Left renal cortex interstitium (tissue), 4 donors: ENCODE results near the gene MEDAG. TPM values are rescaled to one million over a fixed set of nuclear protein-coding genes. Genes with fewer than 3 reads are reported as not detected.
A peak's percentile ranks its signal among the peaks of the same experiment; 100 is the strongest.

Experiments used
- DNase-seq, 4 donors: peaks; one replicate each; pipeline ENCODE4 v3.0.0-alpha.2; 2013; ENCODE audit warnings: low read depth in 4 of 4, low spot score in 2 of 4, missing footprints in 1 of 4
- polyA plus RNA-seq, 4 donors: library from polyadenylated mRNA; unstranded; fragments of 120-200 nt; gene quantifications; one replicate each; pipeline ENCODE4 v1.2.1, GENCODE V29; 2013; ENCODE audit not compliant: insufficient read length in 4 of 4

Gene MEDAG
- polyA plus RNA-seq, result 1 to 10 TPM in 2 of 4 donors, under 1 TPM in 2; 0.79 to 1.4 (median 1.0) TPM

DNA sequence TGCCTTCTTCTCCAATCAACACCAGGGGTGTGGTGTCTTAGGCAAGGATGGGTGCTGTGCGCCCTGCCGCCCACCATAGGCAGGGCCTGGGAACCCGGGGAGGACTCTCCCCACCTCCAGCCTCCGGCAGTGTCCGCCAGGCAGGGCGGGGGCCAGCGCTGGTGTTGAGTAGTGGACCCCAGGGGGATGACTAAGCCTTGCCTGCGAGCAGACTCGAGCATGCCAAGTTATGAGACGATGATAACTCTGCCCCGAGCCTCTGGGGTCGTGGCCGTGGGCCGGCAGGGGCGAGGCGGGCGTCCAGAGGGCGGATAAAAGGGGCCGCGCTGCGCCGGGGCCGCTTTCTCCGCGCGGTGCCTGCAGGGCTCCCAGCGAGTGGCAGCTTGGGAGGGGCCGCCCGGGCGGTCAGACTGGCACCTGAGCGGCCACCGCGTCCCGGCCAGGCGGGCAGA is at the start of gene MEDAG:
MEDAG (plus strand) TSS at position 340 of the 452 bp plus-strand sequence. CDS start 245 bp downstream, outside the sequence.
- DNase-seq, result no peak

DNA sequence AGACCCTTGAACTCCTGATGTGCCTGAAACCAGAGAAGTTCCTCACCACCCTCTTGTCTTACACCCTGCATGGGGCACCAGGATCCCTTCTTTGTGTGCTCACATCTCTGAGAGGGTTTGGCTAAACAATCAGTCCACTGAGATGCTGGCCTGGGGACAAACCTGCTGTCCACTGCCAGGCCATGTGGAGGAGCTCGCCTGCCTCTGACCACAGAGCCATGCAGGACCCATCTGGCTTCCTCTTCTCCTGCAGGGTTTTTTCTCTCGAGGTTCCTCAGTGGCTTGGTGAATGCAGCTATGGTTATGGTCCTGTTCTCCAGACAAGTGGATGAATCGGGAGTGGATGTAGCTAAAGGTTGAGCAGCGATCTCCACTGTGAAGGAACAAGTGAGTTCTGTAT is 49.1 kb upstream of the MEDAG start:
- DNase-seq, result no peak

DNA sequence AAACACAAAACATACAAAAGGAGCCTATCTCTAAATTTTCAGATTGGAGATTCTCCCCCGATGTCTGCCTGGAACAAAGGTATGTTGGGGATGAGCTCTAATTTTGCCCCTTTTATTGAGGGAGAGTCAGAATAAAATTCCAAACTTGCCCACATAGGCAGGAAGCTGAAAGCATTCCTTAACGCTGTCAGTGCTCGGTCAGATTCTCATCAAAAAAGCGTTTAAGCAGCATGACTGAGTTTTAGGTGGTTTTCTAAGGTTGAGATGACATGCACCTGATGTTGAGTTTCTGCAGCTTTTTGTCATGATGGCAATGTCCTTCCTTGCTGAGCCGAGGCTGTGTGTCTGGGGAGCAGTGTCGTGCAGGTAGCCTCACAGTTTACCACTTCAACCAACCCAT is 48.4 kb upstream of the MEDAG start:
- DNase-seq, result no peak

DNA sequence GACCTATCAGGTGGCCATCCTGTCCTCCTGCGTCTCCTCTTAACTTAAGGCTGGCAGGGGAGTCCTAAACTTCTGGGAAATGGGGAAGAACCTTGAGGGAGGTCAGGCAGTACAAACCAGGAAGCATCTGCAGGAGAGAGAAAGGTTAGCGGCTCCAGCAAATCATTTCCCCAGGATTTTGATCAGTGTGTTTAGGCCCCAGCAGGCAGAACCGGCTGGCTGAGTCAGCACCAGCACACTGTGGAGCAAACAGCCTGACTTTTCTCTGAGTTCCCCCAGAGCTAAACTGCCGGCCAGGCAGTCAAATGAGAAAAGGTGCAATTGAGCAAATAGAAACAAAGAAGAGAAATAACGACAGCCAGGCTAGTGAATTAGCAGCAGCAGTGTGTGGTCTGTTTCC is 46.7 kb upstream of the MEDAG start:
- no peak for DNase-seq

DNA sequence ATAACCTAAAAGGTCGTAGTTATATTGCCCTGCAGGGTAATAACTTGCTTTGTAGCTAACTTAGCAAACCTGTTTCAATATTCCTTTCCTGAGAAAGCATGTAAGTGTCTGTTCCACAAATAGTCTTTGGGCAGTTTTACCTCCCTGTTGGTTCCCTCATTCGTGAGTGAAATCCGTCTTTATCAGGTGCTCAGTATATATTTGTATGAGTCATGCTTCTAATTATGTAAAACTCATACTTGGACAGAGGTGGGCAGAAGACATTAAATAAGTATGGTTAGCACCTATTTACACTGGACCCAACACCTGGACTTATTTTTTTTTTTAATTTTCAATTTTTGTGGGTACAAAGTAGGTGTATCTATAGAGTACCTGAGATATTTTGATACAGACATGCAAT is 44.9 kb upstream of the MEDAG start:
- no peak for DNase-seq

DNA sequence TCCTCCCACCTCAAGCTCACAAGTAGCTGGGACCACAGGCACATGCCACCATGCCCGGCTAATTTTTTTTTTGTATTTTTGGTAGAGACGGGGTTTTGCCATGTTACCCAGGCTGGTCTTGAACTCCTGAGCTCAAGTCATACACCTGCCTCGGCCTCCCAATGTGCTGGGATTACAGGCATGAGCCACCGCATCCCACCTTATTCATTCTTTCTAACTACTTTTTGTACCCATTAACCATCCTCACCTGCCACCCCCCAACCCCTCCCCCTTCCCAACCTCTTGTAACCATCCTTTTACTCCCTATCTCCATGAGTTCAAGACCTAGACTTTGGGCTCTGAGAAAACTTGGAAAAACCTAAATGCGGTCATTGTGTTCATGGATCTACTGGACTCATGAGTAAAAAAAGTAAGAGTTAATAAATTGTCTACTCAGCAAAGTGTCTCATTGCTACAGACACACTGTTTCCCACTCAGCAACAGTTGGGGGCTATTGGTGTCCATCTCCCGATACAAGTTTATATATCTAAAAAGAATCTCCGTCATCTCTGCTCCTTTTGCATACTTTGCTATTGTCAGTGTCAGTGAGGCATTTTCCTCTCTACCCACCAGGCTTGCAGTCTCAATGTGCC is 44.1 kb upstream of the MEDAG start:
- no peak for DNase-seq

DNA sequence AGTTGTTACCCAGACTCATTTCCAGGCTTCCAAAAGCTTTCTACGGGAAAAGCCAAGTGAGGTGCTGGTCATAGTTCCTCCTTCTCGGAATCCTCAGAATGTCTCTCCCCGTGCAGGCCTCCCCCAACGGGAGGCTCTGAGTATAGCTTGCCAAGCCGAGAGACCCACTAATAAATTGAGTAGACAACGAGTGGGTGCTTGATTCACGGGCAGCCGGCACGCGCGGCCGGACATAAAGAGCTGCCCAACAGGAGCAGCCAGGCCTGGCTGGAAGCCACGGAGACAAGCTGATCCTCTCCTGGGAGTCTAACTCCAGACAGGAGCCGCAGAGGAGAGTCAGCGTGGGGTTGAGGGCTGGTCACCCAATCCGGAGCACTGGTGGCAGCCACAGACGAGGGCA is 43.4 kb upstream of the MEDAG start:
- no peak for DNase-seq

DNA sequence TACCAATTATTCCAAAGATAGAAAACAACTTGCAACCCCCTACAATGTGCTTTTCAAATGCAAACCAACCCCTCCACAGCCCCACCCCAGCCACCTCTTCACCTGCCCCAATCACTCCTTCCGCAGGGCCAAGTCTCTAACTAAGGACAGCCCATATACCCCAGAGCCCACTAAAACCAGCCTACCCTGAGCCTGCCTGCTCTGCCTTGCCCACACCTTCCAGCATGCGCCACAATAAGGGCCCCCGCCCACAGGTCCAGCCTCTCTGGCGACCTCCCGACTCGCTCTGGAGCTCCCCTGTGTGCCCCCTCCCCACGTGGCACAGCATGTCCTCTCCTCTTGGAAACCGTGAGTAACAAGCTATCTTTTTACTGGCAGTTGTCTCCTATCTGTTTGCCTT is 42.8 kb upstream of the MEDAG start:
- no peak for DNase-seq

DNA sequence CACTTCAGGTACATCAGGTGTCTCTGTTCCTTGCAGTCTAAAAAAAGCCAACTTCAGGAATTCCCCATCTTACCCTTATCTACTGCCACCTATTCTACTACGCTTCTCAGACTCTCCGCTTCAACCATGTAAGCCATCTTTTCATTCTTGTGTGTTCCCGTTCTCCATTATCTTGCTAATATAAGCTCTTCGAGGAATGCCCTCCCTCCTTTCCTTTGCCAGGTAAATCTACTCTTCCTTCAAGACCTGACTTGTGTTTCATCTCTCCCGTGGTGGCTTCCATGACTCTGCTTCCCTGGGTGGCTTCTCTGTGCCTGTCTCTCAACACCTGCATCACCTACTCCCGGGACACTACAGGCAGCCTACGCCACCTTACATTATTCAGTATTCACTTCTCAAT is 42.3 kb upstream of the MEDAG start:
- no peak for DNase-seq

DNA sequence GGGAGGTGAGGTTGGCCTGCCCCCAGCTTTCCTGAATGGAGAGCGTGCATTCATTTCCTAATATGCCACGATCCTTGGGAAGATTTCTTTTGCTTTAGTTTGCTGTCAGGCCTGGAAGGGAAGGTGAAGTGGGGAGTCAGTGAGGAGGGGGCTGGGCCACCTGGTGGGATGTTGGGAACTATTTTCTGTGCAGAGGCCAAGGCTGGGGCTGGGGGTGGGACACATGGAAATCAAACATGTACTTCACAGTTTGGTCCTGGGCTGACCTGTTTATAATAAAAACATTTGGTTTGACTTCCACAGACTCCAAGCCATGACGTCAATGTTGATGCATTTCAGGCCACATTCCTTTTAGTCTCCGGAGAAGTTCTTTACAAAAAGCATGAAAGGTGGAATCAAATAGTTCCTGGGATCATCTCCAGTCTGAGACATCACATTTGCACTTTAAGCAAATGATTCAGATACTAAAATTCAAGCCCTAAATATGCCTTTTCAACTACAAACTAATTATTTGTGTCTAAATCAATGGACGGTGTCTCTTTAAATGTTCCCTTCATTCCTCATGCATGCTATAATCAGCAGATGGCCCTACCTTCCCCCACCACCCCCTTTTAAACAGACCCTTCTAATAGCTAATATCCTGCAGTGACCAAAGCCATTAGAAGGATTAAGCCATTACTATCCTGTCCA is 41.5 kb upstream of the MEDAG start:
- DNase-seq, result no peak

DNA sequence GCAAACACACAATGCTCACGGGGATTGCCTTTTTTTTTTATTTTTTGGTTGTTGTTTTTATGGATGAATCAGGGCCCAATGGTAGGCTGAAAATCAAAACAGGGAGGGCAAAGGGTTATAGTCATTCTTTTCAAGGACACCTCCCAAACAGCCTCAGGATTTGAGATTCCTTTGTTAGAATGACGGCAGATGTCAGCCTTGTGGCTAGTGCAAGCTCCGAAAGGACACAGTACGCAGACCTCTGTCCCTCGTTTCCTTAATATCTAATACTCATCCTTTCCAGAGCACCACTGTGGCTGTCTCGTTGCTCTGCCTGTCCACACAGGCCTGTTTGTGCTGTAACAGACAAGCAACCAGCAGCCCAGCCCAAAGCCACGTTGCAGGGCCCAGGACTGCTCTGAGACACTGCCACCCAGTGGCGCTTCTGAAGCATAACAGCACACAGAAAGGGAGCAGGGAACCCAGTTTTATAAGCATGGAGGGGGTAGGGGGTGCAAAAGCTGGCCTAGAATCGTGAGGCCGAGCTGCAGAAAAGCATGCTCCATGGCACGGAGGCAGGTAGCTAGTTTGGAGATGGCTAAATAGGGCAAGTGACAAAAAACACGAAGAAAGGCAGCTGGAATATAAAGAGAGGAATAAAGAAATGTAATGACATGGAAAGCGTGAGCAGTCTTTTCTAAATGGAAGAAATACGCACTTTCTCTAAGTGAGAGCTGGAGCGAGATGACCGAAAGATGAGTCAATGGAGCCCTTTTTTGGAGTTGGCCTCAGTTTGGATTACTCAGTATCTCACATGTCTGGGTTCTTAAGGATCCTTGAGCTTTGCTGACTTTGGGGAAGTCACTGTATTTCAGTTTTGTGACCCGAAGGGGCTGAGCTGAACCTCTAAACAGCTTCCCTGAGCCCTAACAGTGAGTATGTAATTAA is 40.7 kb upstream of the MEDAG start:
- DNase-seq, result peak in 1 of 4 donors; percentile 62

DNA sequence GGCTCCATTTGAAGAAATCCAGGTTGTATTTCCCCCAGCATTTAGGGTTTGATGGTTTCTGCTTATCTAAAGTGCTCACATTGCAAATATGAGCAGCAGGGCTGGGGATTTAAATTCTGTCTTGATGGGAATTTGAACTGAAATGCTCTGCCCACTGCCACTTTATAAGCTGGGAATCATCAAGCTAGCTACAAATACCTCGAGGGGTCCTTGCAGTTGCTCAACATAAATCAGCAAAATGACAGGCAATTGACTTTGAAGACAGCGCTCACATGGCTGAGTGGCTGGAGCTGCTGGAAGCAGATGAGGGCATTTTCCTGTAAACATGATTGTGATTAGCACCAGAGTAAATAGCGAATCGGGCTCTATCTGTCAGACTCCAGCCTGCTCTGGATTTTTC is 39.4 kb upstream of the MEDAG start:
- DNase-seq, result no peak

DNA sequence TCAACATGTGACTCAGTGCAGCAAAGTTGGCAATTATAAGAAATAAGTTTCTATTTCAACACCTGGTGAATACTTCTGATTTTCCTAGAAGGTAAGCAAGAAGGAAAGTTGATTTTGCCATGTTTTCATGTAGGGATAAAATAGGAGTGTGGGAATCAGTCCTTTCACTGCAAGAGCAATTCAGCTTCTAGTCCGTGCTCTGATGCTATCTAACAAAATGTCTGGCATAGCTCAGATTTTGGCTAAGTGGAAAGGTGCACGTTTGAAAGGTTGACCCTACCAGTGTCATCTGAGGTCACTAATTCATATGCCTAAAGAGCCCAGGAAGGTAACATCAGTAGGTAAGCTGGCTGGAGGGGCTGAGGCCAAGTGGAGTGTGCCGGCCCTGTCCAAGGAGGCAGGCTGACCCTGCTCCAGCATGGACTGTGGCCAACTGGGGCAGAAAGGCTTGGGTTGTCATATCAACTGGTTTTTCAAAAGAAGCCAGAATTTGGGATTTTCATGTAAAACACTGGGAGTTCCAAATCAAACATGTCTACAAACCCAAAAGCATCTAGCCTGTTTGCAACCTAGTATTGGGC is 38.9 kb upstream of the MEDAG start:
- no peak for DNase-seq

DNA sequence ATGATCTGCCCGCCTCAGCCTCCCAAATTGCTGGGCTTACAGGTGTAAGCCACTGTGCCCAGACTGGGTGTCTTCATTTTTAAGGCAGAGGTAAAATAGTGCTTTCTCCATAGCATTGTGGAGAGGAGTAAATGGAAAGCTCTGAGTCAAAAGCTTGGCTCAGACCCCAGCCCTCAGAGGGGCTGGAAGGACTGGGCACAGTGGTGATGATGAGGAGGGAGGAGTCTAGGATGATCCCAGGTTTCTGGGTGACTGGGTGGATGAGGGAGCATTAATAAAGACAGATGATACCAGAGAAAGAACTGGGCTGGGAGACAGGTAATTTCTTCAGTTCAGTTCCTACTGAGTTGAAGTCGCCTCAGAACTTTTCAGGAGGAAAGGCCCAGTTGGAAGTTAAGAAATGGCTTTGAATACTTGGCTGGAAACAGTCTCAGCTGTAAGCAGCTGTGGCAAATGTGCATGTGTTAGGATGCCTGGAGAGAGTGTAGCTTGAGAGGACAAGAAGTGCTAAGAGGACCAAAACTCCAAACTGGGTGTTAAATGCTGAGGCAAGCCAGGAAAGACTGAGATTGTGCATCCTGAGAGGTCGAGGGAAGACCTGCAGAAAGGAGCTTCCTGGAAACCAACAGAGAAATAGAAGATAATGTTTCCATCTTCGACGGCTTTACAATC is 37.1 kb upstream of the MEDAG start:
- DNase-seq, result no peak

DNA sequence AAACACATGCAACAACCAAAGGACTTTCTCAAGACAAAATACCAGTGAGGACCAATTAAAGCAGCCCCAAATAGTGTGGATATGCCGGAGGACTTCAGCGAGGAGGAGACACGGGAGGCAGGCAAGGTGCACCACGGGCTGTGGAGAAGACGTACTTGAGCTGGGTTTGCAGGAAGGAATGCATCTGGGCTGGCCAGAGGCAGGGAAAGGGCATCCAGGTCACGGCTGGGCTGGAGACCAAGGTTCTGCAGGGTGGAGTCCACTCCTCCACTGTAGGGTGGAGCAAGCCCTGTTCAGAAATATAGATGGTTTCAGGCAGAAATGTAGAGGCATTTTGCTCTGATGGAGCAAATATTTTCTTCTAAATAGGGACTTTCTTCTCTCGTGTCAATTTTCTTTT is 36.6 kb upstream of the MEDAG start:
- no peak for DNase-seq

DNA sequence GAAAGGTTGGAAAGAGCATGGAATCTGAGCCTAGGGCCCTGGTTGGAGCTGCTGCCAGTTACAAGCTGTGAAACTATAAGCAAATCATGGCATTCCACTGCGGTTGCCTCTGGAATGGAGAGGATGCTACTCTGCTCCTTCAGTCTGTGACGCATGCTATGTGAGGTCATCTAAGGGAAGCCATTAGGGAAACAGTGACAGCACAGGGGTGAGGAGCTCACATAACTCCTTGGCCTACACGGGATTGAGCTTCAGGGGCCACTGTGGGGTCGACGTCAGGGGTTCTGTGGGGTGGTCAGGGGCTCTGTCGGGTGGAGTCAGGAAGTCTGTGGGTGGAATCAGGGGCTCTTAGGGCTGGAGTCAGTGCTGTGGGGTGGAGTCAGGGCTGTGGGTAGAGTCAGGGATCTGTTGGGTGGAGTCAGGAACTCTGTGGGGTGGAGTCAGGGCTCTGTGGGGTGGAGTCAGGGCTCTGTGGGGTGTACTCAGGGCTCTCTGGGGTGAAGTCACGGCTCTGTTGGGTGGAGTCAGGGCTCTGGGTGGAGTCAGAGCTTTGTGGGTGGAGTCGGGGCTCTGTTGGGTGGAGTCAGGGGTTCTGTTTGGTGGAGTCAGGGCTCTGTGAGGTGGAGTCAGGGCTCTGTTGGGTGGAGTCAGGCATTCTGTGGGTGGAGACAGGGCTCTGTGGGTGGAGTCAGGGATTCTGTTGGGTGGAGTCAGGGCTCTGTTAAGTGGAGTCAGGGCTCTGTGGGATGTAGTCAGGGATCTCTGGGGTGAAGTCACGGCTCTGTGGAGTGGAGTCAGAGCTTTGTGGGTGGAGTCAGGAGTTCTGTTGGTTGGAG is 35.8 kb upstream of the MEDAG start:
- no peak for DNase-seq

DNA sequence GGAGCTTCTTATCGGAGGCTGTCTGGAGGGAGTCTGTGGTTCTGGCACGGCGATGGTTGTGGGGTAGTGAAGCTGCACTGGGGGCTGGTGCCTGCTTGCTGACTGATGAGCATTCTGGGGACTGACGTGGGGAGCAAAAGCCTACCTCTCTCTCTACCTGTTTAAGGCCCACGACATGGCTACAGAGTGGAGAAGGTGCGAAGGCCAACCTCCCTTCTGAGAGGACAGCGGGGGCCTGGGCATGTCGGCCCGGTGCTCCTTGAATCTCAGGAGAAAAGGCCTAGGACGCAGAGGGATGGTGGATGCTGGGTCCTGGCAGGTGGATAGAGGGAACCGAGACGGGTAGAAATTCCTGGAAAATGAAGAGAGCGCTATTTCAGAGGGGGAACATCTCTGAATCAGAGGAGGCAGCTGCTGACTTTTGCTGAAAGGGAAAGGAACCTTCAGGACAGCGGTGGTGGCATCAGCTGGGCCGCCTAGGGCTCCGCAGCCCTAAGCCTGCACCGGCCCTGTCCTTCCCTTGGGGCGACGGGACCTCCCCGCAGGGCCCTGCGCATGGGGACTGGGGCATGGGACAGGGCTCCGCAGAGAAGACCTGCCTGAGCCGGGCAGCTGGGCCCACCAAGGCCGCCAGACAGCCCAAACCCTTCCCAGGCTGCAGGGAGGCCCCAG is 35.0 kb upstream of the MEDAG start:
- no peak for DNase-seq

DNA sequence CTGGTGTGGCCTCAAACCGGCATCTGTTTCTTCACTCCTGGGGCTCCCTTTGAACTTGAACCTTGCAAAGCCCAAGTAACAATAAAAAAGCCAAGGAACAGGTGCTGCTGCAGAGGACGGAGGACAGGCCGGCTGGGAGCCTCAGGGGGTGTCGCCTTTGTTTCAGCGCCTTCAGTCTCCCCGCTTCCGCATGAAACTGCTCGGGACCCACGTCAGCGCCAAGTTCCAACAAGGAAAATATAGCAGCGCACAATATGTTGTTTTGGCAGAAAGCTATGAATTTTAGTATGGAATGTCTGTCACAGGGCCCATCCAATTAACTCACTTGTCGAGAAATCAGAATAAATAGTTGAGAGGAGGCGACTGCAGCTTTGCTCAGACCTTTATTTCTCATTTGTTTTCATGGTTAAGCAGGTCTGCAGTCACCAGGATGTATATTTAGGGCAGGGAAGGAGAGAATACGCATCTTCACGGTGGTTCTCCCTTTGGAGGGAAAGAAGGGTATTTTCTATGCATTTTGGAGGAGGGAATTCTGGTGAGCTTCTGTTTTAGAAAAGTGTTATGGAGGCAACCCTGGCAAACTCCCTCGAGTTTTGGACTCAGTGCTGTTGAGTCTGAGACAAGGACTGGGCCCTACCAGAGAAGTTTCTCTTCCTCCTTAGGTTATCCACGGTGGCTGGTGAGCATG is 34.3 kb upstream of the MEDAG start:
- DNase-seq, result no peak

DNA sequence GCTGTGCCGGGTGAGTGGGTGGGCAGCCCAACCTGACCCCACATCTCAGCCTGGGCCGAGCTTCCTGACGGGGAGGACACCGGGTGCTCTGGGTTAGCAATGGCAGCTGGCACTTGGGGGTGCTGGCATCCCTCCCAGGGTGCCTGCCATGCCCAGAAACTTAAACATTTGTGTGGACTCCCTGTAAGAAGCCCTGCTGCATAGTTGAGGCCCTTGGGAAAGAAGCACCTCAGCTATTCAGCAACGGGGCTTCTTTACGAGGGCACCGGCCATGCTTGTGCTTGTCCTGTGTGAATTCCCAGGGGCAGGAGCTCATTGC is 33.8 kb upstream of the MEDAG start:
- no peak for DNase-seq
